Mammary epithelial cell (primary cell): ENCODE measurements around the gene MUC4.

Experiments
- CTCF ChIP-seq, 2 donors: IDR thresholded peaks in 1 of 2; conservative IDR thresholded peaks in 1 of 2; 2 replicates each; pipeline ENCODE4 v1.5.1; 2011 to 2012; ENCODE audit warnings: inconsistent platforms in 2 of 2, low read length in 2 of 2, mild to moderate bottlenecking in 2 of 2, control low read depth in 1 of 2, low read depth in 1 of 2; ENCODE audit not compliant: insufficient read depth in 1 of 2; ENCODE audit errors: extremely low read depth in 1 of 2
- EZH2 ChIP-seq: IDR thresholded peaks from 2 replicates; pipeline ENCODE4 v1.6.1; 2012; ENCODE audit warnings: low read length, inconsistent platforms, borderline replicate concordance

- no peak for TF ChIP-seq CTCF (conservative IDR thresholded peaks at IDR 0.05 in 1 of 2, IDR thresholded peaks at IDR 0.05 in 1 of 2; ENCODE audit: extremely low read depth in 1 of 2, insufficient read depth in 1 of 2, low read depth in 1 of 2, low read length in 2 of 2)
- no peak for TF ChIP-seq EZH2
These were observed 27.0 kb upstream of the MUC4 start for GRCh38 chr3:195838714-195839113.
